ENCODE measurements around the gene LPP. TPM values are rescaled to one million over a fixed set of nuclear protein-coding genes. Genes with fewer than 3 reads are reported as not detected.

Gene LPP
- total and polyA plus RNA-seq, 10 of the 15 experiments (the other 5 are each of a cell fraction or from before 2014, with no cell fraction given) = under 0.01 to 0.62 (median 0.03) TPM

DNA sequence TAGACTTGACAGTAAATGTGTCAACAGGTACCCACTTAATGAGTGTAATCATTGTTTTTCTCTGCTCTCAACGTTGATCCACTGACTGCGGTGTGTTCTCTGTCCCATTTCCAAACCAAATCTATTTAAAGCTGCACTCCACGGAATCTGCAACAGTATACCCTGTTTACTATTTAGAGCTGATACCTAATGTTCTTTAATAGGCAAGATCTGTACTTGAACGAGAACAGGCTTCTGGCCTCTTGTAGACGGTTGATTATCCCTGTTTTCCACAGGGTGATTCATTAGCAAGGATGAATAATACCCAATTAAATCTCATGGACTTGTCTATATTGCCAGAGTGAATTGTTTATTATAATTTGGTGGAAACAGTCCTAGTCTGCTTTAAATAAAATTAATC is 189.9 kb downstream of the LPP start:
- in situ Hi-C loops (cut with MboI) = no loop called here
- H3K27ac ChIP-seq (ENCODE audit: control insufficient read depth, insufficient read depth) = no peak overlapping the region
- ChIA-PET SMC1A (ENCODE audit: uncharacterized antibody, unreplicated experiment) (no interaction called here), POLR2A (no interaction called here), RAD21 (ENCODE audit: unreplicated experiment) (interaction anchor here (0.5 kb wide), 1 partner anchor 193 kb away, joined by 3 read pairs; no protein-coding TSS in a partner anchor), CTCF (interaction anchor here (1.5 kb wide), 1 partner anchor 604 kb away, joined by 3 read pairs; no protein-coding TSS in a partner anchor)
- H3K9ac ChIP-seq (ENCODE audit: control insufficient read depth, insufficient read depth, low read length) = no peak overlapping the region
- DNase-seq (ENCODE audit: low read depth, low spot score) (no peak), ATAC-seq (no peak), FAIRE-seq (no peak)
- intact Hi-C loops (cut with micrococcal nuclease; ENCODE audit: unreplicated experiment) = loop anchor here (10.0 kb wide), 1 partner anchor 599 kb away; the partner anchor contains the start of gene BCL6
- 19% methylated on average over 5 of the region's 5 CpGs for whole genome bisulfite sequencing (ENCODE audit: insufficient coverage, insufficient replicate concordance, low lambda C conversion rate, missing lambda C conversion rate)
- no peak overlapping the region for H3K4me2 ChIP-seq (ENCODE audit: control insufficient read depth, insufficient read depth)
- H3K36me3 ChIP-seq (ENCODE audit: control insufficient read depth in 2 of 2, insufficient read depth in 2 of 2, low read length in 1 of 2) = no peaks in the 10 kb centered on the region
- H3K4me1 ChIP-seq (ENCODE audit: control insufficient read depth, insufficient read depth, low read length) = no peaks in the 10 kb centered on the region
- peaks cover 0 to 5% of the 10 kb centered on the region in 2 experiments; a peak in 1 of 4 replicates for H3K27me3 ChIP-seq (replicated peaks in 1 of 2; ENCODE audit: control insufficient read depth in 2 of 2, insufficient read depth in 2 of 2, low read length in 1 of 2)
- no peaks in the 10 kb centered on the region; the same call in 1 of the 2 replicates for H4K20me1 ChIP-seq (ENCODE audit: control insufficient read depth, insufficient read depth)
- TF ChIP-seq KLF5 (IDR thresholded peaks at IDR 0.05; ENCODE audit: partially characterized antibody) (no peak), JUNB (IDR thresholded peaks at IDR 0.05) (no peak), RAD51 (IDR thresholded peaks at IDR 0.05) (no peak), BHLHE40 (IDR thresholded peaks at IDR 0.05; ENCODE audit: borderline replicate concordance in 1 of 2, low read depth in 2 of 2, low read length in 1 of 2) (no peak), SUZ12 (IDR thresholded peaks at IDR 0.05; ENCODE audit: unreplicated experiment) (no peak), NFYB (IDR thresholded peaks at IDR 0.05; ENCODE audit: insufficient read depth, low read depth, low read length) (no peak), NR2C2 (IDR thresholded peaks at IDR 0.05; ENCODE audit: borderline replicate concordance, control insufficient read depth, insufficient read length, low read depth) (no peak), ZNF384 (IDR thresholded peaks at IDR 0.05; ENCODE audit: borderline replicate concordance, low read depth, low read length) (no peak), BRCA1 (IDR thresholded peaks at IDR 0.05; ENCODE audit: low read depth, low read length) (no peak), EGR1 (IDR thresholded peaks at IDR 0.05; ENCODE audit: borderline replicate concordance in 1 of 2, low read depth in 2 of 2, low read length in 2 of 2) (no peak), RELA (IDR thresholded peaks at IDR 0.05; ENCODE audit: borderline replicate concordance, partially characterized antibody) (no peak), MYC (IDR thresholded peaks at IDR 0.05; ENCODE audit: insufficient read depth, insufficient read length, insufficient replicate concordance, low read length, severe bottlenecking) (no peak), RBBP5 (conservative IDR thresholded peaks at IDR 0.05) (no peak), BCL11A (IDR thresholded peaks at IDR 0.05; ENCODE audit: low read depth, low read length) (no peak), CEBPB (IDR thresholded peaks at IDR 0.05; ENCODE audit: borderline replicate concordance in 1 of 2, low read depth in 2 of 2, low read length in 2 of 2) (no peak)
- TF ChIP-seq, protein P1, sequence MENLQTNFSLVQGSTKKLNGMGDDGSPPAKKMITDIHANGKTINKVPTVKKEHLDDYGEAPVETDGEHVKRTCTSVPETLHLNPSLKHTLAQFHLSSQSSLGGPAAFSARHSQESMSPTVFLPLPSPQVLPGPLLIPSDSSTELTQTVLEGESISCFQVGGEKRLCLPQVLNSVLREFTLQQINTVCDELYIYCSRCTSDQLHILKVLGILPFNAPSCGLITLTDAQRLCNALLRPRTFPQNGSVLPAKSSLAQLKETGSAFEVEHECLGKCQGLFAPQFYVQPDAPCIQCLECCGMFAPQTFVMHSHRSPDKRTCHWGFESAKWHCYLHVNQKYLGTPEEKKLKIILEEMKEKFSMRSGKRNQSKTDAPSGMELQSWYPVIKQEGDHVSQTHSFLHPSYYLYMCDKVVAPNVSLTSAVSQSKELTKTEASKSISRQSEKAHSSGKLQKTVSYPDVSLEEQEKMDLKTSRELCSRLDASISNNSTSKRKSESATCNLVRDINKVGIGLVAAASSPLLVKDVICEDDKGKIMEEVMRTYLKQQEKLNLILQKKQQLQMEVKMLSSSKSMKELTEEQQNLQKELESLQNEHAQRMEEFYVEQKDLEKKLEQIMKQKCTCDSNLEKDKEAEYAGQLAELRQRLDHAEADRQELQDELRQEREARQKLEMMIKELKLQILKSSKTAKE (IDR thresholded peaks at IDR 0.05; ENCODE audit: low read depth, poor library complexity, severe bottlenecking) = no peak
- TF ChIP-seq, protein P2, sequence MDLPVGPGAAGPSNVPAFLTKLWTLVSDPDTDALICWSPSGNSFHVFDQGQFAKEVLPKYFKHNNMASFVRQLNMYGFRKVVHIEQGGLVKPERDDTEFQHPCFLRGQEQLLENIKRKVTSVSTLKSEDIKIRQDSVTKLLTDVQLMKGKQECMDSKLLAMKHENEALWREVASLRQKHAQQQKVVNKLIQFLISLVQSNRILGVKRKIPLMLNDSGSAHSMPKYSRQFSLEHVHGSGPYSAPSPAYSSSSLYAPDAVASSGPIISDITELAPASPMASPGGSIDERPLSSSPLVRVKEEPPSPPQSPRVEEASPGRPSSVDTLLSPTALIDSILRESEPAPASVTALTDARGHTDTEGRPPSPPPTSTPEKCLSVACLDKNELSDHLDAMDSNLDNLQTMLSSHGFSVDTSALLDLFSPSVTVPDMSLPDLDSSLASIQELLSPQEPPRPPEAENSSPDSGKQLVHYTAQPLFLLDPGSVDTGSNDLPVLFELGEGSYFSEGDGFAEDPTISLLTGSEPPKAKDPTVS (IDR thresholded peaks at IDR 0.05; ENCODE audit: low read depth, low read length) = no peak
- BruUV-seq (replicated peaks) = no TSS peak
- no peak overlapping the region for H3K4me3 ChIP-seq
- no peak overlapping the region for H2AFZ ChIP-seq (ENCODE audit: control insufficient read depth, low read depth, low read length)
- no peaks in the 10 kb centered on the region for H3K79me2 ChIP-seq (ENCODE audit: control insufficient read depth, insufficient read depth, low read length)
- H3K9me3 ChIP-seq (replicated peaks; ENCODE audit: control insufficient read depth, insufficient read depth, low read length) = no peaks in the 10 kb centered on the region; the same call in 2 of the 3 replicates

Measured in GM12878 (cell line).